ENCODE data around the gene TNFSF12.

The TNFSF12 gene, protein sequence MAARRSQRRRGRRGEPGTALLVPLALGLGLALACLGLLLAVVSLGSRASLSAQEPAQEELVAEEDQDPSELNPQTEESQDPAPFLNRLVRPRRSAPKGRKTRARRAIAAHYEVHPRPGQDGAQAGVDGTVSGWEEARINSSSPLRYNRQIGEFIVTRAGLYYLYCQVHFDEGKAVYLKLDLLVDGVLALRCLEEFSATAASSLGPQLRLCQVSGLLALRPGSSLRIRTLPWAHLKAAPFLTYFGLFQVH

DNA sequence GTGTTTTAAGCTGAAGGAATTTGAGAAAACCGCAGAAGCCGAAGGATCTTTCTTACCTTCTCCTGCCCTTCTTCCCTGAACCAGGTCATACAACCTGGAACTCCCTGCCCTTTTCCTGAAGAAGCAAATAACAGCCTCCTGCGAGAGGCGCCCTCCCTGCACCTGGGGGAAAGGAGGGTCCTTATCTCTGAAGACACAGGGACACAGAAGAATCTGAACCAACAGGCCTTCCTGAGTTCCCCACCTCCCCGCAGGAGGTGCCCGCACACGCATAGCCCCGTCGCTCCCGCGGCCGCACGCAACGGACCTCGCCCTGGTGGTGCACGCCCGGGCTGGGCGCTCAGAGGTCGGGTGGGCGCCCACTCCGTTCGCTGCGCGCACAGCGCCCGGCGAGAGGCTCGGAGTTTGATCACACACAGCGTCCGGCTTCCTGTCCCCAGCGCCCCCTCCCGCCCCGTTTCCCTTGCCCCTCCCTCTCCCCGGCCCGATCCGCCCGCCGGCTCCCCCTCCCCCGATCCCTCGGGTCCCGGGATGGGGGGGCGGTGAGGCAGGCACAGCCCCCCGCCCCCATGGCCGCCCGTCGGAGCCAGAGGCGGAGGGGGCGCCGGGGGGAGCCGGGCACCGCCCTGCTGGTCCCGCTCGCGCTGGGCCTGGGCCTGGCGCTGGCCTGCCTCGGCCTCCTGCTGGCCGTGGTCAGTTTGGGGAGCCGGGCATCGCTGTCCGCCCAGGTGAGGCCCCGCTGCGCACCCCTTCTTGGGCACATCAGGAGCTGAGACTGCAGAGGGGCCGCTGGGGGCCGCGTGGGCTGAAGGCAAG lies at the start of gene TNFSF12:
Gene TNFSF12 (plus strand): TSS at position 474 of the 816 bp plus-strand sequence. CDS start 96 bp downstream, at position 570.
- peak in 2 of 3 donors; percentile 22 to 51 for DNase-seq (ENCODE audit: low read depth in 3 of 3)

DNA sequence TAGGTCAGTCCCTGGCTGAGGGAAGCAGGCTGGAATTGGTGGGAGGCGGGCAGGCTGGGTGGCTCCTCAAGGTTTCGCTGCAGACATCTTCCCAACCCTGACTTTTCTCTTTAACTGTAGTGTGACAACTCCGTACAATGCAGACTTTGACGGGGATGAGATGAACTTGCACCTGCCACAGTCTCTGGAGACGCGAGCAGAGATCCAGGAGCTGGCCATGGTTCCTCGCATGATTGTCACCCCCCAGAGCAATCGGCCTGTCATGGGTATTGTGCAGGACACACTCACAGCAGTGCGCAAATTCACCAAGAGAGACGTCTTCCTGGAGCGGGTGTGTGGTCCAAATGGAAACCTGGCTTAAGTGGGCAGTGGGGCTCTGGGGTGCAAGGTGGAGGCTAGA lies 49.7 kb upstream of the TNFSF12 start:
- DNase-seq (ENCODE audit: low read depth in 3 of 3), result no peak

DNA sequence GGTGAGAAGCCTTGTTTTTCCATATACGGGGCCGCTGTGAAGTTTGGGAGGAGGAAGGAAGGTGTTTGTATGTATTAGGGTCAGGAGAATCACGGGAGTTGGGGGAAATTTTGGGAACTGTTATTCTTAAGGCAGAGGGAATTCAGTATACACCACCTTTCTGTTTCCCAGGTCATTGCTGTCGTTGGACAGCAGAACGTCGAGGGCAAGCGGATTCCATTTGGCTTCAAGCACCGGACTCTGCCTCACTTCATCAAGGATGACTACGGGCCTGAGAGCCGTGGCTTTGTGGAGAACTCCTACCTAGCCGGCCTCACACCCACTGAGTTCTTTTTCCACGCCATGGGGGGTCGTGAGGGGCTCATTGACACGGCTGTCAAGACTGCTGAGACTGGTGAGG lies 47.1 kb upstream of the TNFSF12 start:
- no peak for DNase-seq (ENCODE audit: low read depth in 3 of 3)

DNA sequence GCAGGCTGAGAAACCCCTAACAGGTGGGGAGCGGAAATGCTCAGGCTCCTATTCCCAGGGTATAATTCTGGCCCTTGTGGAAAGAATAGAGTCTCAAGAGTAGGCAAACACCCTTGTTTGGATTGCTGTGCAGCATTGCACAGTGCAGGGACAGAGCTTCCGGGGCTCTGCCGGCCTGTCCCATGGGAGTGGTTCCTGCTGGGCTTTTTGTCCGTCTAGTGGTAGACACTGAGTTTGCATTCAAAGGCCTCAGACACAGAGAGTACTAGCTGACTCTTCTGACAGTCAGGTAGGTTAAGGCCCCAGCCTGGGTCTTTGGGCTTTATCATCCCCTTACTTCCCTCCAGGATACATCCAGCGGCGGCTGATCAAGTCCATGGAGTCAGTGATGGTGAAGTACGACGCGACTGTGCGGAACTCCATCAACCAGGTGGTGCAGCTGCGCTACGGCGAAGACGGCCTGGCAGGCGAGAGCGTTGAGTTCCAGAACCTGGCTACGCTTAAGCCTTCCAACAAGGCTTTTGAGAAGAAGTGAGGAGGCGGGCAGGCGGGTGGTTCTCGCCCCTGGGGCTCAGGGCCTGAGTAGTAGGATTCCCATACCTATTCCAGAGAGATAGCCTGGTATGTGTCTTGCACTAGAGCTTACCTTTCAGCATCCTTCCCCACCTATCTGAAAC lies 46.5 kb upstream of the TNFSF12 start:
- DNase-seq (ENCODE audit: low read depth in 3 of 3), result no peak

DNA sequence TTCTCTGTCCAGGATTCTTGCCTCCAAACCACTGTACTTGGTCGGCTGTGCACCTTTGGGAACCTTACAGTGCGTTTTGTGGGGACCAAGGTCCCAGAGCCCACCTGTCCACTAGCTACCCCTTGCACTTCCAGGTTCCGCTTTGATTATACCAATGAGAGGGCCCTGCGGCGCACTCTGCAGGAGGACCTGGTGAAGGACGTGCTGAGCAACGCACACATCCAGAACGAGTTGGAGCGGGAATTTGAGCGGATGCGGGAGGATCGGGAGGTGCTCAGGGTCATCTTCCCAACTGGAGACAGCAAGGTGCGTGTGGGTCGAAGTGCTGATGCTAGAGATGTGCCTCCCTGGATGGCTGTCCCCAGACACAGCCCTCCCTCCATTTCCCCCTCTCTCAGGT lies 45.9 kb upstream of the TNFSF12 start:
- DNase-seq (ENCODE audit: low read depth in 3 of 3), result no peak

DNA sequence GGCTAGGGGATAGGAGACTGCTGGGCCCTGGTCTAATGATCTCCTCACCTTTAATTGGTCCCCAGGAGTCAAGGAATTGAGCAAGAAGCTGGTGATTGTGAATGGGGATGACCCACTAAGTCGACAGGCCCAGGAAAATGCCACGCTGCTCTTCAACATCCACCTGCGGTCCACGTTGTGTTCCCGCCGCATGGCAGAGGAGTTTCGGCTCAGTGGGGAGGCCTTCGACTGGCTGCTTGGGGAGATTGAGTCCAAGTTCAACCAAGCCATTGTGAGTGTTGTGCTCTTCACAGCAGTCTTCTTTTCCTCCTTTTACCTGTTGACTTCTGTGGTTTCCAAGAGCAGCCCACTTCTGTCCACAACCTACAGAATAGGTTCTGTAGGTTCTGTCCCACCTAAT lies 45.3 kb upstream of the TNFSF12 start:
- no peak for DNase-seq (ENCODE audit: low read depth in 3 of 3)

DNA sequence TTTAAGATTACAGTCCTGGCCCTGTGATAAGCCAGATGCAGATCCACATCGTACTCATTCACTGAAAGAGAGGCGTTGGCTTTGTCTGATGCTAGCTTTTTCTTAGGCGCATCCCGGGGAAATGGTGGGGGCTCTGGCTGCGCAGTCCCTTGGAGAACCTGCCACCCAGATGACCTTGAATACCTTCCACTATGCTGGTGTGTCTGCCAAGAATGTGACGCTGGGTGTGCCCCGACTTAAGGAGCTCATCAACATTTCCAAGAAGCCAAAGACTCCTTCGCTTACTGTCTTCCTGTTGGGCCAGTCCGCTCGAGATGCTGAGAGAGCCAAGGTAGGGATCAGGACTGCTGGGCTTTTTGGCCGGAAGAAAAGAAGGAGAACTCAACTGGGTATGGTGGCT lies 40.7 kb upstream of the TNFSF12 start:
- no peak for DNase-seq (ENCODE audit: low read depth in 3 of 3)

DNA sequence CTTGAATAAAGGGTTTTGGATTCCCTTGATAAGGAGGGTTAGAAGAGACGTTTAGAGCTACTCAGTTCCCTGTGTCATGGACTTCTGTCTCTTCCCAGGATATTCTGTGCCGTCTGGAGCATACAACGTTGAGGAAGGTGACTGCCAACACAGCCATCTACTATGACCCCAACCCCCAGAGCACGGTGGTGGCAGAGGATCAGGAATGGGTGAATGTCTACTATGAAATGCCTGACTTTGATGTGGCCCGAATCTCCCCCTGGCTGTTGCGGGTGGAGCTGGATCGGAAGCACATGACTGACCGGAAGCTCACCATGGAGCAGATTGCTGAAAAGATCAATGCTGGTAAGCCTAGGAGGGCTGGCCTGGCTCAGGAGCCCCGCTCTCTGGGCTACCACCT lies 40.0 kb upstream of the TNFSF12 start:
- DNase-seq (ENCODE audit: low read depth in 3 of 3), result no peak

DNA sequence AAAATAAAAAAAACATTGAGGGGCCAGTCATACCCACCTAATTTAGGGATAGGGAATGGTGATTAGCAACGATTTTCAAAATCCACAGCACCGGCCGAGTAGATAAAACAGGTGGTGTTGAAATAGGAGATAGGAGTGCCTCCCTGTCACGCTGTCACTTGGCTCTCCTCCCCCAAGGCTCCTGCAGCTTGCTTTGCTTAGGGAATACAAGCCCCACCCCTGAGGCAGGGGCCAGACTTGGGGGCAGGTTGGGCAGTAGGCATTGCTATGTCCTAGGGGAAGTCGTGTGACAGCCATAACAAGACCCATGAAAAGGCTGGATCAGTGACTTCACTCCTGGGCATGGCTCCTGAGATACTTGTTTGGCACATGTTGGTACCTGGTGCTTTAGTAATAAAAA lies 38.9 kb upstream of the TNFSF12 start:
- DNase-seq (ENCODE audit: low read depth in 3 of 3), result no peak

DNA sequence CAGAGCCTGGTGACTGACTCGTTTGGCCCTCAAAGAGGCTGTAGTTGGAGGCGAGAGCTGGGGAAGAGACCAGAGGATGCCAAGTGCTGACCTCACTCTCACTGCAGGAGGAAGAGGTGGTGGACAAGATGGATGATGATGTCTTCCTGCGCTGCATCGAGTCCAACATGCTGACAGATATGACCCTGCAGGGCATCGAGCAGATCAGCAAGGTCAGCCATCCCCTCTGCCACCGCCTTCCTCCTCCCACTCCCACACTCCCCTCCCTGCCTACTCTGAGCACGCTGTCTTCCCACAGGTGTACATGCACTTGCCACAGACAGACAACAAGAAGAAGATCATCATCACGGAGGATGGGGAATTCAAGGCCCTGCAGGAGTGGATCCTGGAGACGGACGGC lies 37.8 kb upstream of the TNFSF12 start:
- DNase-seq (ENCODE audit: low read depth in 3 of 3), result no peak

DNA sequence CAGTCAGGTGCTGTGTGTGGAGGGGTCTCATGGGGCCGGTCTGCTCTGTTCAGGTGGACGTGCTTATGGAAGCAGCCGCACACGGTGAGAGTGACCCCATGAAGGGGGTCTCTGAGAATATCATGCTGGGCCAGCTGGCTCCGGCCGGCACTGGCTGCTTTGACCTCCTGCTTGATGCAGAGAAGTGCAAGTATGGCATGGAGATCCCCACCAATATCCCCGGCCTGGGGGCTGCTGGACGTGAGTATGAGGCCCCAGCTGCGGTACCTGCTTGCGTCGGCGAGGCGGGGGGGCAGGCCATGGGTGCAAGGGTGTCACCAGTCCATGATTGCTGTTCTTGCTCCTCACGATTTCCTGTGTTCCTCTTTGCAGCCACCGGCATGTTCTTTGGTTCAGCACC lies 36.8 kb upstream of the TNFSF12 start:
- DNase-seq (ENCODE audit: low read depth in 3 of 3), result no peak

DNA sequence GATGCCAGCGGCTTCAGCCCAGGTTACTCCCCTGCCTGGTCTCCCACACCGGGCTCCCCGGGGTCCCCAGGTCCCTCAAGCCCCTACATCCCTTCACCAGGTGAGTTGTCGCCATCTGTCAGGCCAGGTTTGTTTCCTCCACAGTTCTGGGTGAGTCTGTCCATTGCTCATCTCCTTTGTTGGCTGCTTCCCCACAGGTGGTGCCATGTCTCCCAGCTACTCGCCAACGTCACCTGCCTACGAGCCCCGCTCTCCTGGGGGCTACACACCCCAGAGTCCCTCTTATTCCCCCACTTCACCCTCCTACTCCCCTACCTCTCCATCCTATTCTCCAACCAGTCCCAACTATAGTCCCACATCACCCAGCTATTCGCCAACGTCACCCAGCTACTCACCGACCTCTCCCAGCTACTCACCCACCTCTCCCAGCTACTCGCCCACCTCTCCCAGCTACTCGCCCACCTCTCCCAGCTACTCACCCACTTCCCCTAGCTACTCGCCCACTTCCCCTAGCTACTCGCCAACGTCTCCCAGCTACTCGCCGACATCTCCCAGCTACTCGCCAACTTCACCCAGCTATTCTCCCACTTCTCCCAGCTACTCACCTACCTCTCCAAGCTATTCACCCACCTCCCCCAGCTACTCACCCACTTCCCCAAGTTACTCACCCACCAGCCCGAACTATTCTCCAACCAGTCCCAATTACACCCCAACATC lies 35.9 kb upstream of the TNFSF12 start:
- no peak for DNase-seq (ENCODE audit: low read depth in 3 of 3)

DNA sequence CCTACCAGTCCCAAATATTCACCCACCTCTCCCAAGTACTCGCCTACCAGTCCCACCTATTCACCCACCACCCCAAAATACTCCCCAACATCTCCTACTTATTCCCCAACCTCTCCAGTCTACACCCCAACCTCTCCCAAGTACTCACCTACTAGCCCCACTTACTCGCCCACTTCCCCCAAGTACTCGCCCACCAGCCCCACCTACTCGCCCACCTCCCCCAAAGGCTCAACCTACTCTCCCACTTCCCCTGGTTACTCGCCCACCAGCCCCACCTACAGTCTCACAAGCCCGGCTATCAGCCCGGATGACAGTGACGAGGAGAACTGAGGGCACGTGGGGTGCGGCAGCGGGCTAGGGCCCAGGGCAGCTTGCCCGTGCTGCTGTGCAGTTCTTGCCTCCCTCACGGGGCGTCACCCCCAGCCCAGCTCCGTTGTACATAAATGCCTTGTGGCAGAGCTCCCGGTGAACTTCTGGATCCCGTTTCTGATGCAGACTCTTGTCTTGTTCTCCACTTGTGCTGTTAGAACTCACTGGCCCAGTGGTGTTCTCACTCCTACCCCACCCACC lies 34.9 kb upstream of the TNFSF12 start:
- no peak for DNase-seq (ENCODE audit: low read depth in 3 of 3)

DNA sequence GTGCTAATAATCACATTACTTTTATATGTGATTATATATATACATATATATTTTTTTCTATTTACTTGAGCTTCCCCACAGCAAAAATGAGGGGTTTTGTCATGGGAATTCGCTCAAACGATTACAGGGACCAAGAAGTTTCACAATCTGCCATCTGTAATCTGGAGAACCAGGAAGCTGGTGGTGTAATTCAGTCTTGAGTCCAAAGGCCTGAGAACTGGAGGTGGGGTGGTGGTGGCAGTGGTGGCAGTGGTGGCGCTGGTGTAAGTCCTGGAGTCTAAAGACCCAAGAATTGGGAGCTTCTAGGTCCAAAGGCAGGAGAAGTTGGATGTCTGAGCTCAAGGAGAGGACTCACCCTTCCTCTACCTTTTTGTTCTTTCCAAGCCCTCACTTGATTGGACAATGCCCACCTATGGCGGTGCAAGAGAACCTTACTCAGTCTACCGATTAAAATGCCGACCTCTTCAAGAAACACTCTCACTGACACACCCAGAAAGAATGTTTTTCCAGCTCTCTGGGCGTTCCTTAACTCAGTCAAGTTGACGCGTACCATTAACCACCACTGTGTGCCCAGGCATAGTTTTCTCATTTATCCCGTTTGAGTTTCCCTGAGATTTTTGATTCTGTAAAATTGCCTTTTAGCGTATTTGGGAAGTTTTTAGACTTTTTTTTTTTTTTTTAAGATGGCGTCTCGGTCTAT lies 32.8 kb upstream of the TNFSF12 start:
- DNase-seq (ENCODE audit: low read depth in 3 of 3), result no peak

DNA sequence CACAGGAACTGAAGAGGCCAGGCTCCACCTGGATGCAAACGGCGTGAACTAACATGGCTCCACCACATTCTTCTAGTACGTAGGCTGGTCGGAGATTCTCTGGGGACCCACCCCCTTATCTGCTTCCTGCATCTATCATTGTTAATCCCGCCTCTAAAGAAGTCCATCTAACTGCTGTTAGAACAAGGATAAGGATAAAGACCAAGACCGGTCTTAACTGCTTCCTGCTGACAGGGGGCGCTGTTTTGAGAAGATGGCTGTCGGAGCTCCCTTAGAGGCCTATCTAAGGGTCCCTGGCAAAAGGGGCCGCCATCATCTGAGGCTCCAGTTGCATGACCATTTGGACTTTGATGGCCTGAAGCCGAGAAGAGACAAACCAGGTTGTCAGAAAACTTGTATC lies 25.8 kb upstream of the TNFSF12 start:
- peak; percentile 27 to 44 (median 39) for DNase-seq (ENCODE audit: low read depth in 3 of 3)

DNA sequence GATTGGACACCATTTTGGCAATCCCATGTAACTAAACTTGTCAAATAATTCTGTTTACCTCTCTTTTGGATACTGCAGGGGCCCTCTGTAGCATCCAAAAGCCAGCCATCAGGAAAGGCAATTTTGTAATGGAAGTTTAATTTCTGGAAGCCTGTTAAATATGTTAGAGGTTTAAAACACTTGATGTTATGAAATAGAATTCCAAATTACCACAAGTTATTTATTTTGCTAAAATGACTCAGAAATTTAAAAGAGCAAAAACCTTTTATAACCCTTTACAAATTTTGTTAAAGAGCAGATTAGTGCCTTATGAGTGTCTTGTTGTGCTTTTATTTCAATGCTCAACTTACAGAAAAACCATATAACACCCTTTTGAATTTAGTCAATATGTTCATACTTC lies 20.0 kb upstream of the TNFSF12 start:
- no peak for DNase-seq (ENCODE audit: low read depth in 3 of 3)

DNA sequence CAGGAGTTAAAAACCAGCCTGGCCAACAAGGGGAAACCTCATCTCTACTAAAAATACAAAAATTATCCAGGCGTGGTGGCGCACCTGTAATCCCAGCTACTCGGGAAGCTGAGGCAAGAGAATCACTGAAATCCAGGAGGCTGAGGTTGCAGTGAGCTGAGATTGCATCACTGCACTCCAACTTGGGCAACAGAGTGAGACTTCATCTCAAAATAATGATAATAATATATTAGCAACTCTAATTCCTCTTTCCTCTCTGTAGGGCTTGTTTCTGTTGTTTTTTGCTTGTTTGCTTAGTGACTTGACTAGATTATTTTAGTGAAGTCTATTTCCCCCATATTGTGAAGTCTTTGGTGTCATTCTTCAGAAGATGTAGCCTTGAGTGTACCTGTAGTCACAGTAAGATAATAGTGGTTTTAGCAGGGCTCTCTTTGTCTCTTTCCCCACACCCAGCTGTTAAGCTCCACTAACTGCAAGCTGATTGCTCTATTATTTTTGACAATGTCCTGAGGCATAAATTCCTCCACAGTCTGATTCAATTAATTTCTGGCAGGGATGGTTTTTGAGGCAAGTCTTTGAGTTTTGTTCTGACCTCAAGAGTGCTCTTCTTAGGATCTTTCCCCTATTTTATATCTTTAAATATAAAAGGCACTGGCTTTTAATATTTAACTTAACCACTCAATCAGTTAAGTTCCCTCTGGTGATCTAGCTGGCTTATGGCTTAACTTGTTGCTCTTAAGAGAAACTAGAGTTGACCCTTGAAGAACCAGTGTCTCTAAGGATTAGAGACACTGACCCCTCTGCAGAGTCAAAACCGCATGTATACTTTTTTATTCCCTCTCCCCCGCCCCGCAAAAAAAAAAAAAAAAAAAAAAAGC lies 18.6 kb upstream of the TNFSF12 start:
- DNase-seq (ENCODE audit: low read depth in 3 of 3), result no peak

DNA sequence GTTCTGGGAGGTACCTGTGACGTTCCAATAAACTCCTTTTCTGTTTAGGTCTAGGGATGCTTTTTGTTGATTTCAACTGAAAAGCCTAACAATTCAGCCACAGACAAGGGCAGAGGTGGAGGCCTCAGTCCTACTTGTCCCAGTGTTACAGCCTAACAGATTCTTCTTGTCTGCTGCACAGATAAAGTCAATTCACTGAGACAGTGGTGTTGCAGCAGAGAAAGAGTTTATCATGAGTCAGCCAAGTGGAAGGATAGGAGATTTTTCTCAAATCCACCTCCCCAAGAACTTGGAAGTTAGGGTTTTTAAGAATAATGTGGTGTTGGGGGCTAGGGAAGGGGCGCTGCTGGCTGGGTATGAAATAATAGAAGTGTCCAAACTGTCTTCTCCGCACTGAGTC lies 10.8 kb upstream of the TNFSF12 start:
- DNase-seq (ENCODE audit: low read depth in 3 of 3), result no peak

DNA sequence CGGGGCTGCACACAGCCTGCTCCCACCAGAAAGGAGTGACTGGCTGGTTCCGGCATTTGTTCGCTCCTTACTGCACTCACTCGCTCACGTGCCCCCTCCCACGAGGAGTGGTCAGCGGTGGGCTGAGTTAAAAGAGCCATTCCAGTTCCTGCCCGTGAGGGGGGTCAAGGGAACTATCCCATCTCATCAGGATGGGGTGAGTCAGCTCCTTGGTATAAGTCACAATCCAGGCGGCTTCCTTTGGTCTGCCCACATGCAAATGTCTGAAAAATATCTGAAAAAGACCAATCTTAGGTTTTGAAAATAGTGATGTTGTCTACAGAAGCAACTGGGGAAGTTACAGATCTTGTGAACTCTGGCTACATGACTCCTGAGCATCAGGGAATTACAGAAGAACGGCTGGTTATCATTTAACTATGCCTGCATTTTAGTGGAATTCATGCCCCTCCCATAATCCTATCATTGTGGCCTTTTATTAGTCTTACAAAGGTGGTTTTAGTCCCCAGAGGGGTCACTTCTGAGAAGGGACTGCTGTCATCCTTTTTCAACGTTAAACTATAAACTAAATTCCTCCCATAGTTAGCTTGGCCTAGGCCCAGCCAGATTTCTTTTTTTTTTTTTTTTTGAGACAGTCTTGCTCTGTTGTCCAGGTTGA lies 9.8 kb upstream of the TNFSF12 start:
- no peak for DNase-seq (ENCODE audit: low read depth in 3 of 3)
